Measurements from ENCODE around the gene SRM. TPM values are rescaled to one million over a fixed set of nuclear protein-coding genes. Genes with fewer than 3 reads are reported as not detected.

The SRM gene
- total RNA-seq, 1 donor from 2014 or later: 92.6 TPM

DNA sequence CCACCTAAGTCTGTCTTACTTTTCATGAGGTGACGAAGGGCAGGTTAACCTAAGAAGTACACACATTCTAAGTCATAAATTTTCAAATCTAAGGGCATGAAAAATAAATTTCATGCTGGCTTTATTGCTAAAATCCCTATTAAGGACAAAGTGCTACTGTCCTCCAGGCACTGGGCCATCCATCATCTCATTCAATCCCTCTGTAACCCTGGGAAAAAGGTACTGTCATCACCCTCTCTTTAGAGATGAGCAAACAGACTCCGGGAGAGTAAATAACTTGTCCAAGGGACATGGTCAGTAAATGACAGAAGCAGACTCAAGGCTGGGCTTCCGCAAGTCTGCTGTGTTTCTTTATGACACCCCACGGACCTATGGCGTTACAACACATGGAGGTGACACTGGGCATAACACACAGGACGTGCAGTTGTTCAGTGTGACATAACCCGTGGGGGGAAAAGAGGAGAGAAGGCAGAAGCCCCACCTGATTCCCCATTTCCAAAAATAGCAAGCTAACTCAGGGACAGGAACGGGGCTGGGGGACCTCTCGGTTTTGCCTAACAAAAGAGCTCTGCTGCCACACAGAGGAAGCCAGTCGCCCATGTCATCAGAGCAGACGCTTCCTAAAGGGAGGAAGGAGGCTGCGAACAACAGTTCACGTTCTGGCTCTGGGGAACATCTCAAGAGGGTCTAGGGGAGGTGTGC is 12.5 kb upstream of the SRM start:
- H3K27ac Mint-ChIP-seq: no peak overlapping the region
- H3K9me3 Mint-ChIP-seq: no peaks in the 10 kb centered on the region
- DNase-seq (ENCODE audit: extremely low spot score, unreplicated experiment): no peak
- no peaks in the 10 kb centered on the region for H3K4me1 Mint-ChIP-seq (ENCODE audit: unreplicated experiment)
- no peaks in the 10 kb centered on the region for H3K27me3 Mint-ChIP-seq
- TF ChIP-seq, protein P1, sequence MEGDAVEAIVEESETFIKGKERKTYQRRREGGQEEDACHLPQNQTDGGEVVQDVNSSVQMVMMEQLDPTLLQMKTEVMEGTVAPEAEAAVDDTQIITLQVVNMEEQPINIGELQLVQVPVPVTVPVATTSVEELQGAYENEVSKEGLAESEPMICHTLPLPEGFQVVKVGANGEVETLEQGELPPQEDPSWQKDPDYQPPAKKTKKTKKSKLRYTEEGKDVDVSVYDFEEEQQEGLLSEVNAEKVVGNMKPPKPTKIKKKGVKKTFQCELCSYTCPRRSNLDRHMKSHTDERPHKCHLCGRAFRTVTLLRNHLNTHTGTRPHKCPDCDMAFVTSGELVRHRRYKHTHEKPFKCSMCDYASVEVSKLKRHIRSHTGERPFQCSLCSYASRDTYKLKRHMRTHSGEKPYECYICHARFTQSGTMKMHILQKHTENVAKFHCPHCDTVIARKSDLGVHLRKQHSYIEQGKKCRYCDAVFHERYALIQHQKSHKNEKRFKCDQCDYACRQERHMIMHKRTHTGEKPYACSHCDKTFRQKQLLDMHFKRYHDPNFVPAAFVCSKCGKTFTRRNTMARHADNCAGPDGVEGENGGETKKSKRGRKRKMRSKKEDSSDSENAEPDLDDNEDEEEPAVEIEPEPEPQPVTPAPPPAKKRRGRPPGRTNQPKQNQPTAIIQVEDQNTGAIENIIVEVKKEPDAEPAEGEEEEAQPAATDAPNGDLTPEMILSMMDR (conservative IDR thresholded peaks at IDR 0.05): no peak
- no peak overlapping the region for H3K4me3 Mint-ChIP-seq
- H3K36me3 Mint-ChIP-seq: peaks cover 25% of the 10 kb centered on the region

DNA sequence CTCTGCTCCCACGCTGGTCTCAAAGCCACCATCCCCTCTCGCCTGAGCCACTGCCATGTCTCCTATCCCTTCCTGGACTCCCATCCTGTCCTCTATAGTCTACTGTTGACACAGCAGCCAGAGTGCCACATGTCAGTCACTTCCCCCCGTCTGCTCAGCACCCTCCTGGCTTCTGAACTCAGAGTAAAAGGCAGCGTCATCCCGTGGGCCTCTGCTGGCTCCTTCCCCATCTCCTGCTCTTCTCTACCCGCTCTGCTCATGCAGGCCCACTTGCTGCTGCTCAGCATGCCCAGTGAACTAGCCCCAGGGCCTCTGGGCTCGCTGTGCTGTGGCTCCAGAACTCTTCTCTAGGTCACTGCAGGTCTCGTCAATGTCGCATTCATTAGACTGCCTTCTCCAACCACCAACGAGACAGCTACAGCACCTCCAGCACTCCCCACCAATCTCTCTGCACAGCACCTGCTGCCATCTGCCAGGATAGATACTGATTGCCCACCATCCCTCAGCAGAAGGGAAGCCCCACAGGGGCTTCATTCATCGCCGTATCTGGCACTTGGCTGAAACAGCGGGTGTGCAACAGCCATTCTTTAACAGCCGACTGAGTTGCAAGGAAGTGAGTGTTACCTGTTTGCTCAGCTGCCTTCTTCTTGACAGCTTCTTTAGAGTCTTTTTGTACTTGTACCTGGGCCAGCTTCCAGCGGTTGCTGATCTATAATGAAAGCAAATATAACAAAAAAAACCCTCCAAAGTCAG is 11.8 kb upstream of the SRM start:
- no peaks in the 10 kb centered on the region for H3K4me1 Mint-ChIP-seq (ENCODE audit: unreplicated experiment)
- peaks cover 22% of the 10 kb centered on the region for H3K36me3 Mint-ChIP-seq
- H3K27ac Mint-ChIP-seq: no peak overlapping the region
- DNase-seq (ENCODE audit: extremely low spot score, unreplicated experiment): no peak
- H3K27me3 Mint-ChIP-seq: no peaks in the 10 kb centered on the region
- no peaks in the 10 kb centered on the region for H3K9me3 Mint-ChIP-seq
- no peak overlapping the region for H3K4me3 Mint-ChIP-seq
- TF ChIP-seq, protein P1 (conservative IDR thresholded peaks at IDR 0.05): no peak

DNA sequence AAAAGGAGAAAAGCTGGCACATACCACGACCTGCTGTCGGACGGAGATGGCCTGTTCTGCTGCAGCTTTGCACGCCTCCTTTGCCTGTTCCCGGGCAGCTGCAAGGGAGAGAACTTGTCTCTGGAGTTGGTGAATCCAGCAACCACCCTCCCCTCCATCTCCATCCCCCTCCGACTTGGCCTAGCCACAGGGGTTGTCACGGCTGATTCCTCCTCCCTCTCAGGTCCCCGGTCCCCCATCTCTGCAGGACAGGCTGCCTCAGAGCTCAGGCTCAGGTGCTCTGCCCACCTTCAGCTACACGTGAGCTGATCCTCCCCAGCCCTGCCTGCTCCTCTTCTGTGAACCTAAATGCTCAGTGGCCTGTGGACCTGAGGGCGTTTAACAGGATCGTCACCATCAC is 11.1 kb upstream of the SRM start:
- Mint-ChIP-seq H3K9me3 (no peaks in the 10 kb centered on the region), H3K36me3 (peaks cover 18% of the 10 kb centered on the region), H3K27ac (no peak overlapping the region), H3K4me1 (ENCODE audit: unreplicated experiment) (no peaks in the 10 kb centered on the region), H3K4me3 (no peak overlapping the region), H3K27me3 (no peaks in the 10 kb centered on the region)
- DNase-seq (ENCODE audit: extremely low spot score, unreplicated experiment): no peak
- TF ChIP-seq, protein P1 (conservative IDR thresholded peaks at IDR 0.05): no peak

DNA sequence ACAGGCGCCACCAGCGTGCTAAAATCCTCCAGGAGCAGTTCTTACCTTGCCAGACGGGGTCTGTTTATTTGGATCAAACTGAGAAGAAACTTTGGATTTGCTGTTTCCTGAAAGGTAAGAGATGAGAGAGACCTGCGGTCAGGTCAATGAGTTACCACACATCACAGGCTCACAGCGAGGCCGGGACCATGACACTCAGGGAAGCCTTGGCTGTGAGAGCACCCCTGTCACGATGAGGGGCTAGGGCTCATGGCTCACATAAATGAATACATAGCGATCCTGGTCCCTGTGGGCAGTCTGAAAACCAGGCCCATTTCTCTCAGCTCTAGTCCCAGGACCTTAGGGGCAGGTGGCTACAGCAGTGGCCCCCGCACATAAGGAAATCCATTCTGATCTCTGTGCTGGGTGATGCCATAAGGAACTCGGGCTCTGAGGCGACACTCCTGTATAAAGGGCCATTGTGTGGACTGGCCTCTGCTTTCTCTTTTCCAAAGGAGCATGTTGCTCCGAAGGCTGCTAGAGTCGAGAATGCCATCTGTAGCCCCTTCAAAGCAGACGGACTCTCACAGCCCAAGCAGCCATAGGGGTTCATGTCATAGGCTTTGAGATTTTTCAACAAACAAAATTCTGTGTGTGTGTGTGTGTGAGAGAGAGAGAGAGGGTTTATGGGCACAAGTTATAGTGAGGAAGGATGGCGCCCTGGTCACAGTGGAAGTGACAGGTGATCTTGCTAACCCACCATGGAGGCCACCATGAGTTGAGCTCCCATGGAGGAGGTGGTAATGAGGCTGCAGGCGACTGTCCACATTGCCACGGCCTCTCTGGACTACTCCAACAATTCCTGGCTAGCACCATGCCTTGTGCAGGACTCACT is 9.0 kb upstream of the SRM start:
- Mint-ChIP-seq H3K9me3 (no peaks in the 10 kb centered on the region), H3K27me3 (no peaks in the 10 kb centered on the region), H3K36me3 (peaks cover 24% of the 10 kb centered on the region), H3K4me3 (no peak overlapping the region), H3K4me1 (ENCODE audit: unreplicated experiment) (no peaks in the 10 kb centered on the region), H3K27ac (no peak overlapping the region)
- no peak for DNase-seq (ENCODE audit: extremely low spot score, unreplicated experiment)
- TF ChIP-seq, protein P1 (conservative IDR thresholded peaks at IDR 0.05): no peak

DNA sequence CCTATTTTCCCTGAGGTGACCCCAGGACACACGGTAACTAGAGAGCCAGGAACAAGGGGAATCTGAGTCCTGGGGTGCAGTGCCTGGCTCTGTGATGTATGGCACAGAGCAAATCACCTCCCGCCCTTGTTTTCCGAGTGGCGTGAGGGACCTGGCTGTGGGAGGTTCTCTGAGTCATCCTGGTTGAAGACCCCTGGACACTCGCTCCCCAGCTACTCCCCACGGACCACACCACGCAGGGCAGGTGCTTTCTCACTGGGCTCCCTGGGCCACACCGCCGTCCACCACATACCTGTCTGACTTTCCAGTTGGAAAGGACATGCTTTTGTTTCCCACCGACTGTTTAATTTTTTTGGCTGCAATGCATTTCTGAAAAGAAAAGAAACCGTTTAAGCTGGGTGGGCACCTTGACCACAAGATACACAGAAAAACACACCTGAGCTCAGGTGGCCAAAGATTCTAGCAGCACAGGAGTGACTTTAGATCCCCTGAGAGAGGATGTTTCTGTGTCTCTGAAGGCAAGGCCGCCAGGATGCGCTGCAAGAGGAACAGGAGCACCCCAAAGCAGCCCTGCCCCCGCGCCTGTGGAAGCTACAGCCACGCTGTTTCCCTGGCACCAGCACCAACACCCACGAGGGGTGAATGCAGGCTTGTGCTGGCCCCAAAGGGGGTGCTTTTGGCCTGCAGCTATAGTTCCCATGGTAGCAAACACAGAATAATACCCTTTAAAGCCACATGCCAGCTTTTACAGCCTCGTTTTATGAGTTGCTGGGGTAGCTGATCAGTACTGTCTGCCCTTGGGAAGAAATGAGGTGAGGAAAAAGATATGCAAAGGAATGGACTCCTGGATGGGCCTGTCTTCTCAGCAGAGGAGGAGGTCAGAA is 8.1 kb upstream of the SRM start:
- Mint-ChIP-seq H3K9me3 (no peaks in the 10 kb centered on the region), H3K27ac (no peak overlapping the region), H3K36me3 (peaks cover 24% of the 10 kb centered on the region), H3K4me1 (ENCODE audit: unreplicated experiment) (no peaks in the 10 kb centered on the region), H3K4me3 (no peak overlapping the region), H3K27me3 (no peaks in the 10 kb centered on the region)
- TF ChIP-seq, protein P1 (conservative IDR thresholded peaks at IDR 0.05): no peak
- no peak for DNase-seq (ENCODE audit: extremely low spot score, unreplicated experiment)
